HTERT RPE-1 (cell line): ENCODE measurements around the gene TDRD10.

ENCODE experiments used
- in situ Hi-C: fragments of 300-500 bp; cut with MboI; formaldehyde crosslinking; loops from 4 replicates; pipeline ENCODE4 v1.14.3; 2020; ENCODE audit warnings: low sequenced_read_pairs

Gene TDRD10

GRCh38 chr1:154502066-154502743 is at the start of gene TDRD10, which contains the start of gene SHE:
Gene TDRD10, plus strand, starts transcription at chr1:154502219. Its CDS starts 4,685 bp downstream, at chr1:154506904.
Gene SHE, minus strand, starts transcription at chr1:154502412. Its CDS starts 386 bp downstream, at chr1:154502026.
- in situ Hi-C loops = no loop called here

GRCh38 chr1:154453161-154453560 is 48.9 kb upstream of the TDRD10 start:
- in situ Hi-C loops = no loop called here

- in situ Hi-C loops = no loop called here
Observed at GRCh38 chr1:154453574-154454352, 48.3 kb upstream of the TDRD10 start.

- in situ Hi-C loops = no loop called here
Observed at GRCh38 chr1:154454386-154455120, 47.5 kb upstream of the TDRD10 start.

- in situ Hi-C loops = no loop called here
Observed at GRCh38 chr1:154456631-154457030, 45.4 kb upstream of the TDRD10 start.

- in situ Hi-C loops = no loop called here
Observed at GRCh38 chr1:154459080-154459479, 42.9 kb upstream of the TDRD10 start.

GRCh38 chr1:154460695-154461260 is 41.2 kb upstream of the TDRD10 start:
- in situ Hi-C loops = no loop called here

- in situ Hi-C loops = no loop called here
Observed at GRCh38 chr1:154463512-154463990, 38.5 kb upstream of the TDRD10 start.

- in situ Hi-C loops = no loop called here
Observed at GRCh38 chr1:154465621-154466195, 36.3 kb upstream of the TDRD10 start.

GRCh38 chr1:154466206-154466605 is 35.8 kb upstream of the TDRD10 start:
- in situ Hi-C loops = no loop called here

- in situ Hi-C loops = no loop called here
Observed at GRCh38 chr1:154466921-154467417, 35.0 kb upstream of the TDRD10 start.

- in situ Hi-C loops = no loop called here
Observed at GRCh38 chr1:154467434-154468102, 34.5 kb upstream of the TDRD10 start.

- in situ Hi-C loops = no loop called here
Observed at GRCh38 chr1:154468535-154469250, 33.3 kb upstream of the TDRD10 start.

GRCh38 chr1:154469844-154470560 is 32.0 kb upstream of the TDRD10 start:
- in situ Hi-C loops = no loop called here

GRCh38 chr1:154471304-154471703 is 30.7 kb upstream of the TDRD10 start:
- in situ Hi-C loops = no loop called here

- in situ Hi-C loops = no loop called here
Observed at GRCh38 chr1:154474802-154475201, 27.2 kb upstream of the TDRD10 start.

GRCh38 chr1:154476791-154477190 is 25.2 kb upstream of the TDRD10 start:
- in situ Hi-C loops = no loop called here

- in situ Hi-C loops = no loop called here
Observed at GRCh38 chr1:154478013-154478412, 24.0 kb upstream of the TDRD10 start.

GRCh38 chr1:154478639-154479038 is 23.4 kb upstream of the TDRD10 start:
- in situ Hi-C loops = no loop called here
